Body of pancreas (tissue), 4 donors: ENCODE measurements around the gene BICRA.
A peak's percentile ranks its signal among the peaks of the same experiment; 100 is the strongest.

Experiments
- POLR2A ChIP-seq, 3 donors: fragments of 450-650 bp; IDR thresholded peaks; one replicate each; pipeline ENCODE4 v1.6.1; 2016; ENCODE audit warnings: antibody characterized with exemption in 3 of 3, mild to moderate bottlenecking in 2 of 3
- TF ChIP-seq, protein P1 (sequence below), 7 experiments: fragments of 450-650 bp in 4 of 7; fragments of 200-600 bp in 3 of 7; sonication (generic) in 3 of 7; IDR thresholded peaks; one replicate each; pipeline ENCODE4 v1.5.1; 2016 to 2019; ENCODE audit warnings: antibody characterized with exemption in 7 of 7

DNA sequence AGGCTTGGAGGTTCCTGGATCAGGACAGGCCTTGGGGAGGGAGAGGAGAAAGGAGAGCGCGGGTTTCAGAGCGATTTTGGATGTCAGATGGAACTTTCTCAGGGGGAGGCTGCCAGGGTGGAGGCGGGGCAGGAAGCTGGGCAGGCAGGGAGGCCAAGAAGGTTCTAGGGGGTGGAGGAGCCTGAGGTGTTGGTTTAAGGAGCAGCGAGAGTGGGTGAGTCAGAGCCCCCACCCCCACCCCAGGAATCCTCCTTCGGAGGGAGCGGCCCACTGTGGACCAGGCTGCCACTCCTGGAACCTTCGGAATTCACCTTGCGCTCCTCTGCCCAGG, 120.5 kb downstream of the BICRA start:
- TF ChIP-seq, protein P1, sequence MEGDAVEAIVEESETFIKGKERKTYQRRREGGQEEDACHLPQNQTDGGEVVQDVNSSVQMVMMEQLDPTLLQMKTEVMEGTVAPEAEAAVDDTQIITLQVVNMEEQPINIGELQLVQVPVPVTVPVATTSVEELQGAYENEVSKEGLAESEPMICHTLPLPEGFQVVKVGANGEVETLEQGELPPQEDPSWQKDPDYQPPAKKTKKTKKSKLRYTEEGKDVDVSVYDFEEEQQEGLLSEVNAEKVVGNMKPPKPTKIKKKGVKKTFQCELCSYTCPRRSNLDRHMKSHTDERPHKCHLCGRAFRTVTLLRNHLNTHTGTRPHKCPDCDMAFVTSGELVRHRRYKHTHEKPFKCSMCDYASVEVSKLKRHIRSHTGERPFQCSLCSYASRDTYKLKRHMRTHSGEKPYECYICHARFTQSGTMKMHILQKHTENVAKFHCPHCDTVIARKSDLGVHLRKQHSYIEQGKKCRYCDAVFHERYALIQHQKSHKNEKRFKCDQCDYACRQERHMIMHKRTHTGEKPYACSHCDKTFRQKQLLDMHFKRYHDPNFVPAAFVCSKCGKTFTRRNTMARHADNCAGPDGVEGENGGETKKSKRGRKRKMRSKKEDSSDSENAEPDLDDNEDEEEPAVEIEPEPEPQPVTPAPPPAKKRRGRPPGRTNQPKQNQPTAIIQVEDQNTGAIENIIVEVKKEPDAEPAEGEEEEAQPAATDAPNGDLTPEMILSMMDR (IDR thresholded peaks at IDR 0.05) = no peak
- TF ChIP-seq POLR2A (IDR thresholded peaks at IDR 0.05) = peak in 1 of 3 donors; percentile 20
